IMR-90 (cell line): Measurements from ENCODE around the gene ZNF774. TPM values are rescaled to one million over a fixed set of nuclear protein-coding genes. Genes with fewer than 3 reads are reported as not detected.

Experiments used
- ATAC-seq: fragments of 200-7000 bp; cut with Tn5 transposase; 2 replicates; pipeline ENCODE4 v1.9.1; 2020; ENCODE audit warnings: low read depth, mild to moderate bottlenecking, moderate library complexity
- BruUV-seq: library from RNA; stranded (reverse); fragments of 400-500 nt; replicated peaks from 2 replicates; lab custom pipeline; 2021; lab: Mats Ljungman, UMichigan
- CTCF ChIA-PET: fragments of 300-600 bp; formaldehyde crosslinking; extraction: SDS; loops from one replicate; lab custom pipeline; 2021; ENCODE audit warnings: antibody characterized with exemption; lab: Yijun Ruan, JAX
- POLR2A ChIA-PET: fragments of 300-600 bp; sonication (Branson Sonifier 250); formaldehyde crosslinking; loops from one replicate; lab custom pipeline; 2022; ENCODE audit warnings: antibody characterized with exemption; ENCODE audit not compliant: unreplicated experiment; lab: Charles Lee
- DNase-seq: peaks from one replicate; pipeline ENCODE4 v3.0.0; 2013
- H2AFZ ChIP-seq: replicated peaks from 2 replicates; pipeline ENCODE3; 2013; ENCODE audit warnings: low read length, mild to moderate bottlenecking; ENCODE audit not compliant: poor library complexity
- H2AK5ac ChIP-seq: 2 replicates; pipeline ENCODE4 v1.6.1; 2013; ENCODE audit warnings: low read depth, low read length, inconsistent platforms
- H2AK9ac ChIP-seq: replicated peaks from 2 replicates; pipeline ENCODE3; 2013; ENCODE audit warnings: mild to moderate bottlenecking, low read depth, low read length, moderate library complexity; ENCODE audit not compliant: poor library complexity
- H2BK120ac ChIP-seq: 2 replicates; pipeline ENCODE4 v1.6.1; 2013; ENCODE audit warnings: low read depth, low read length, inconsistent platforms
- H2BK15ac ChIP-seq: 3 replicates; pipeline ENCODE4 v1.6.1; 2013; ENCODE audit warnings: low read depth, low read length, inconsistent platforms
- H2BK20ac ChIP-seq: 2 replicates; pipeline ENCODE4 v1.6.1; 2013; ENCODE audit warnings: low read depth, mild to moderate bottlenecking, inconsistent platforms, low read length, moderate library complexity
- H2BK5ac ChIP-seq: 2 replicates; pipeline ENCODE4 v1.6.1; 2013; ENCODE audit warnings: mild to moderate bottlenecking, low read depth, low read length, inconsistent platforms; ENCODE audit not compliant: poor library complexity, severe bottlenecking
- H3K14ac ChIP-seq: replicated peaks from 2 replicates; pipeline ENCODE4 v1.6.1; 2013; ENCODE audit warnings: low read depth, low read length, inconsistent platforms
- H3K18ac ChIP-seq: 2 replicates; pipeline ENCODE4 v1.6.1; 2013; ENCODE audit warnings: low read depth, low read length, control low read depth
- H3K23ac ChIP-seq: 2 replicates; pipeline ENCODE4 v1.6.1; 2013; ENCODE audit warnings: low read depth, low read length, inconsistent platforms
- H3K27ac ChIP-seq: 2 replicates; pipeline ENCODE4 v1.5.1; 2013; ENCODE audit warnings: mild to moderate bottlenecking, control low read depth, low read length; ENCODE audit not compliant: insufficient read depth
- H3K27me3 ChIP-seq: 2 replicates; pipeline ENCODE4 v1.6.1; 2013; ENCODE audit warnings: low read length; ENCODE audit not compliant: control insufficient read depth, insufficient read depth
- H3K36me3 ChIP-seq: 2 replicates; pipeline ENCODE4 v1.6.1; 2013; ENCODE audit warnings: low read length, mixed read lengths; ENCODE audit not compliant: control insufficient read depth, insufficient read depth
- H3K4ac ChIP-seq: 2 replicates; pipeline ENCODE4 v1.6.1; 2013; ENCODE audit warnings: low read depth, low read length, inconsistent platforms
- H3K4me1 ChIP-seq: 2 replicates; pipeline ENCODE4 v1.6.1; 2013; ENCODE audit warnings: low read length, mixed read lengths; ENCODE audit not compliant: control insufficient read depth, insufficient read depth
- H3K4me2 ChIP-seq: 2 replicates; pipeline ENCODE4 v1.6.1; 2013; ENCODE audit warnings: low read depth, mild to moderate bottlenecking, control low read depth, low read length, moderate library complexity
- H3K4me3 ChIP-seq: 2 replicates; pipeline ENCODE4 v1.5.1; 2013; ENCODE audit warnings: low read depth, mild to moderate bottlenecking, control low read depth, low read length, moderate library complexity; ENCODE audit not compliant: insufficient read depth
- H3K56ac ChIP-seq: 2 replicates; pipeline ENCODE4 v1.6.1; 2013; ENCODE audit warnings: low read length, inconsistent platforms; ENCODE audit not compliant: insufficient read depth; ENCODE audit errors: extremely low read depth
- H3K79me1 ChIP-seq, 2 experiments: 2 replicates each; pipeline ENCODE4 v1.6.1; 2013; ENCODE audit warnings: low read length in 2 of 2, inconsistent platforms in 1 of 2, low read depth in 1 of 2
- H3K9ac ChIP-seq: 2 replicates; pipeline ENCODE4 v1.6.1; 2013; ENCODE audit warnings: low read depth, low read length, control low read depth
- H3K9me1 ChIP-seq: 2 replicates; pipeline ENCODE4 v1.6.1; 2013; ENCODE audit warnings: low read length, inconsistent platforms; ENCODE audit not compliant: insufficient read depth
- H3K9me3 ChIP-seq: 2 replicates; pipeline ENCODE4 v1.6.1; 2013; ENCODE audit warnings: low read length; ENCODE audit not compliant: control insufficient read depth, insufficient read depth
- H4K20me1 ChIP-seq: 2 replicates; pipeline ENCODE4 v1.6.1; 2013; ENCODE audit warnings: low read length, inconsistent platforms; ENCODE audit not compliant: insufficient read depth
- H4K5ac ChIP-seq: 2 replicates; pipeline ENCODE4 v1.6.1; 2013; ENCODE audit warnings: mild to moderate bottlenecking, low read depth, low read length, control low read depth
- H4K8ac ChIP-seq, 2 experiments: 2 replicates each; pipeline ENCODE4 v1.6.1; 2013; ENCODE audit warnings: low read depth in 2 of 2, low read length in 2 of 2, control low read depth in 1 of 2, inconsistent platforms in 1 of 2
- H4K91ac ChIP-seq: 2 replicates; pipeline ENCODE4 v1.6.1; 2013; ENCODE audit warnings: low read depth, low read length, inconsistent platforms; ENCODE audit not compliant: insufficient read depth
- BHLHE40 ChIP-seq: fragments of 150-350 bp; IDR thresholded peaks from 2 replicates; pipeline ENCODE4 v1.6.1; 2016; ENCODE audit warnings: mild to moderate bottlenecking, low read depth, low read length
- CEBPB ChIP-seq: IDR thresholded peaks from 2 replicates; pipeline ENCODE4 v1.6.1; 2012; ENCODE audit warnings: low read depth, low read length, improper control_type of control experiment
- CHD1 ChIP-seq: IDR thresholded peaks from 2 replicates; pipeline ENCODE4 v1.6.1; 2012; ENCODE audit warnings: low read depth, low read length, improper control_type of control experiment
- CTCF ChIP-seq: conservative IDR thresholded peaks from 2 replicates; pipeline ENCODE4 v1.5.1; 2012; ENCODE audit warnings: mild to moderate bottlenecking, low read depth, low read length, improper control_type of control experiment
- FOS ChIP-seq: fragments of 150-350 bp; IDR thresholded peaks from 2 replicates; pipeline ENCODE4 v1.6.1; 2016; ENCODE audit warnings: low read depth, low read length
- MAFK ChIP-seq: IDR thresholded peaks from 2 replicates; pipeline ENCODE4 v1.6.1; 2012; ENCODE audit warnings: low read depth, low read length, improper control_type of control experiment
- MAZ ChIP-seq: IDR thresholded peaks from 2 replicates; pipeline ENCODE4 v1.6.1; 2012; ENCODE audit warnings: low read depth, mild to moderate bottlenecking, low read length, improper control_type of control experiment, moderate library complexity, borderline replicate concordance
- MXI1 ChIP-seq: IDR thresholded peaks from 2 replicates; pipeline ENCODE4 v1.6.1; 2012; ENCODE audit warnings: low read depth, mild to moderate bottlenecking, low read length, moderate library complexity, borderline replicate concordance
- NFE2L2 ChIP-seq: fragments of 150-350 bp; IDR thresholded peaks from 2 replicates; pipeline ENCODE4 v1.6.1; 2016; ENCODE audit warnings: low read depth, mild to moderate bottlenecking, low read length
- POLR2A ChIP-seq: IDR thresholded peaks from 2 replicates; pipeline ENCODE4 v1.6.1; 2012; ENCODE audit warnings: mild to moderate bottlenecking, low read depth, low read length
- RAD21 ChIP-seq: IDR thresholded peaks from 2 replicates; pipeline ENCODE4 v1.6.1; 2012; ENCODE audit warnings: low read length, improper control_type of control experiment
- RCOR1 ChIP-seq: IDR thresholded peaks from 2 replicates; pipeline ENCODE4 v1.6.1; 2012; ENCODE audit warnings: mild to moderate bottlenecking, low read length, improper control_type of control experiment; ENCODE audit not compliant: insufficient replicate concordance
- RFX5 ChIP-seq: IDR thresholded peaks from 2 replicates; pipeline ENCODE4 v1.8.0; 2012; ENCODE audit warnings: low read depth, mild to moderate bottlenecking, low read length, moderate library complexity
- SMC3 ChIP-seq: fragments of 150-350 bp; IDR thresholded peaks from 2 replicates; pipeline ENCODE4 v1.6.1; 2016; ENCODE audit warnings: low read depth, mild to moderate bottlenecking, antibody characterized with exemption, low read length, moderate library complexity
- WGBS, 2 experiments: methylation state at CpG; one replicate each; pipeline versions ENCODE4 v1.1.5 to v1.1.7; 2013; ENCODE audit warnings: missing lambda C conversion rate in 2 of 2; ENCODE audit not compliant: insufficient read length in 1 of 2; ENCODE audit errors: extremely low coverage in 2 of 2; 5-methylcytosine and 5-hydroxymethylcytosine counted together
- dilution Hi-C: fragments of 300-500 bp; cut with HindIII; formaldehyde crosslinking; loops from one replicate; pipeline ENCODE4 v1.14.3; 2018; ENCODE audit warnings: low sequenced_read_pairs; ENCODE audit not compliant: unreplicated experiment
- in situ Hi-C: fragments of 300-500 bp; cut with MboI; formaldehyde crosslinking; loops from 3 replicates; pipeline ENCODE4 v1.14.3; 2019; ENCODE audit warnings: low sequenced_read_pairs, inconsistent platforms, mixed read lengths
- intact Hi-C: fragments of 100-400 bp; cut with micrococcal nuclease; formaldehyde crosslinking; loops from 2 replicates; pipeline ENCODE4 v1.10.0; 2022
- polyA plus RNA-seq, 3 experiments: library from polyadenylated mRNA; depleted of rRNA; stranded (reverse); fragments of >200 nt; gene quantifications; 2 replicates each; pipeline ENCODE4 v1.2.3, GENCODE V29; 2012; ENCODE audit warnings: low replicate concordance in 1 of 3
- total RNA-seq: library from RNA; depleted of rRNA; stranded (reverse); fragments of >200 nt; gene quantifications from 2 replicates; pipeline ENCODE4 v1.2.3, GENCODE V29; 2012
- TF ChIP-seq, protein P1 (sequence below): fragments of 150-350 bp; IDR thresholded peaks from 2 replicates; pipeline ENCODE4 v1.6.1; 2017; ENCODE audit warnings: mild to moderate bottlenecking, antibody characterized with exemption, low read length, low read depth
- TF ChIP-seq, protein P2 (sequence below): fragments of 150-350 bp; IDR thresholded peaks from 2 replicates; pipeline ENCODE4 v1.6.1; 2016; ENCODE audit warnings: low read depth, mild to moderate bottlenecking, low read length, moderate library complexity, borderline replicate concordance

The ZNF774 gene
- total and polyA plus RNA-seq, 2 of the 4 experiments (the other 2 are of a cell fraction) = 0.91 to 1.1 TPM

DNA sequence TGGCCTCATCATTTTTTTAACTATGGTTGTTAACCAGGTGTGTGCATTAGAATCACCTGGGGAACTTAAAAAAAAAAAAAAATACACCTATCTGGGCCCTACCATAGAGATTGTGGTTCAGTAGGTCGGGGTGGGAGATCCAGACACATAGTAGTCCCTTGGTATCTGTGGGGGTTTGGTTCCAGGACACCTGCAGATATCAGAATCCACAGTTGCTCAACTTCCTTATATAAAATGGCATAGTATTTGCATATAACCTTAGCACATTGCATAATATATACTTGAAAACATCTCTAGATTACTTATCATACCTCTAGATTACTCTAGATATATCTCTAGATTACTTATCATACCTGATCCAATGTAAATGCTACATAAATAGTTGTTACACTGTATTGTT, 41.0 kb downstream of the ZNF774 start:
- no peak for ATAC-seq
- H3K4ac ChIP-seq = no peak overlapping the region
- H3K23ac ChIP-seq = no peak overlapping the region
- H3K4me1 ChIP-seq = peaks cover 5% of the 10 kb centered on the region
- no peak overlapping the region for H2AFZ ChIP-seq
- intact Hi-C loops = no loop called here
- H4K8ac ChIP-seq = no peak overlapping the region
- H3K27ac ChIP-seq = no peak overlapping the region
- H2AK5ac ChIP-seq = no peak overlapping the region
- no peak overlapping the region for H3K14ac ChIP-seq
- H3K36me3 ChIP-seq = peaks cover 13% of the 10 kb centered on the region
- H3K4me2 ChIP-seq = no peak overlapping the region
- TF ChIP-seq RCOR1 = no peak
- no peak for TF ChIP-seq MAFK
- no peak for TF ChIP-seq SMC3
- no peak for TF ChIP-seq FOS
- TF ChIP-seq RFX5 = no peak
- no peak for TF ChIP-seq BHLHE40
- TF ChIP-seq, protein P1, sequence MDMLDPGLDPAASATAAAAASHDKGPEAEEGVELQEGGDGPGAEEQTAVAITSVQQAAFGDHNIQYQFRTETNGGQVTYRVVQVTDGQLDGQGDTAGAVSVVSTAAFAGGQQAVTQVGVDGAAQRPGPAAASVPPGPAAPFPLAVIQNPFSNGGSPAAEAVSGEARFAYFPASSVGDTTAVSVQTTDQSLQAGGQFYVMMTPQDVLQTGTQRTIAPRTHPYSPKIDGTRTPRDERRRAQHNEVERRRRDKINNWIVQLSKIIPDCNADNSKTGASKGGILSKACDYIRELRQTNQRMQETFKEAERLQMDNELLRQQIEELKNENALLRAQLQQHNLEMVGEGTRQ = no peak
- no peak for TF ChIP-seq NFE2L2
- TF ChIP-seq CTCF = no peak
- TF ChIP-seq POLR2A = no peak
- no peak for TF ChIP-seq CEBPB
- TF ChIP-seq, protein P2, sequence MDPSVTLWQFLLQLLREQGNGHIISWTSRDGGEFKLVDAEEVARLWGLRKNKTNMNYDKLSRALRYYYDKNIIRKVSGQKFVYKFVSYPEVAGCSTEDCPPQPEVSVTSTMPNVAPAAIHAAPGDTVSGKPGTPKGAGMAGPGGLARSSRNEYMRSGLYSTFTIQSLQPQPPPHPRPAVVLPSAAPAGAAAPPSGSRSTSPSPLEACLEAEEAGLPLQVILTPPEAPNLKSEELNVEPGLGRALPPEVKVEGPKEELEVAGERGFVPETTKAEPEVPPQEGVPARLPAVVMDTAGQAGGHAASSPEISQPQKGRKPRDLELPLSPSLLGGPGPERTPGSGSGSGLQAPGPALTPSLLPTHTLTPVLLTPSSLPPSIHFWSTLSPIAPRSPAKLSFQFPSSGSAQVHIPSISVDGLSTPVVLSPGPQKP = no peak
- no peak for TF ChIP-seq MXI1
- no peak for TF ChIP-seq MAZ
- TF ChIP-seq CHD1 = no peak
- TF ChIP-seq RAD21 = no peak
- in situ Hi-C loops = no loop called here
- H3K79me1 ChIP-seq = peaks cover 15 to 67% of the 10 kb centered on the region in 2 experiments
- dilution Hi-C loops = no loop called here
- no peaks in the 10 kb centered on the region for H3K27me3 ChIP-seq
- no peak overlapping the region for H3K9ac ChIP-seq
- no peak overlapping the region for H2BK5ac ChIP-seq
- no peak overlapping the region for H4K91ac ChIP-seq
- no CpG with 5 or more reads among the region's 1 CpG for WGBS, 2 experiments
- H2BK120ac ChIP-seq = no peak overlapping the region
- POLR2A ChIA-PET = no interaction called here
- H2AK9ac ChIP-seq = no peak overlapping the region
- H3K4me3 ChIP-seq = no peak overlapping the region
- H2BK20ac ChIP-seq = no peak overlapping the region
- H3K9me1 ChIP-seq = peaks cover 15% of the 10 kb centered on the region
- CTCF ChIA-PET = no interaction called here
- no TSS peak for BruUV-seq
- H3K56ac ChIP-seq = no peak overlapping the region
- H3K18ac ChIP-seq = no peak overlapping the region
- H4K5ac ChIP-seq = no peak overlapping the region
- H3K9me3 ChIP-seq = no peaks in the 10 kb centered on the region
- H4K20me1 ChIP-seq = peaks cover 66% of the 10 kb centered on the region
- no peak for DNase-seq
- H2BK15ac ChIP-seq = no peak overlapping the region
